Measurements from ENCODE around the gene POLD1.
"Not testable (repeated sequence)": the region's sequence is repeated elsewhere in the genome, so short reads cannot be mapped to it uniquely, and the experiment has no call there.

Gene POLD1

DNA sequence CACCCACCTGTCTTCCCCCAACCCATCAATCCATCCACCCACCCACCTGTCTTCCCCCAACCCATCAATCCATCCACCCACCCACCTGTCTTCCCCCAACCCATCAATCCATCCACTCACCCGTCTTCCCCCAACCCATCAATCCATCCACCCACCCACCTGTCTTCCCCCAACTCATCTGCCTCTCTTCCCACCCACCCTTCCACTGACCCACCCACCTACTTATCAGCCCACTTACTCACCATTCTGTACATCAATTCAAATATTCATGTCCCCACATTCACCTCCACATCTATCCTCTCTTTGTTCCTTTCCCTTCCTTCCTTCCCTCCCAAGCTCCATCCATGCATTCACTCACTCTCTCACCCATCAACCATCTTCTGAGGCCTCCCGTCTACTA lies 55.0 kb downstream of the POLD1 start:
- DNase-seq = not testable (repeated sequence)

DNA sequence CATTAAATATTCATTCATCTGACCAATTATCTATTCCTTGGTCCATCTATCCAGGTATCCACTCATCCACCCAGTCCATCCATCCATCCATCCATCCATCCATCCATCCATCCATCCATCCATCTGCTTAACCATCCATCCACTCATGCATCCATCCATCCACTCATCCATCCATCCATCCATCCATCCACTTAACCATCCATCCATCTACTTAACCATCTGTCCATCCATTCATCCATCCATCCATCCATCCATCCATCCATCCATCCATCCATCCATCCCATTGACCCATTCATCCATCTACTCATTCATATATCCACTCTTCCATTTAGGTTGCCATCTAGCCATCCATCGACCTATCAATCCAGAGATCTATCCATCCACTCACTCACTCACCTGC lies 59.9 kb downstream of the POLD1 start:
- no peak for DNase-seq

GRCh38 chr19:50447053-50447452 lies 62.9 kb downstream of the POLD1 start:
- no peak for DNase-seq

DNA sequence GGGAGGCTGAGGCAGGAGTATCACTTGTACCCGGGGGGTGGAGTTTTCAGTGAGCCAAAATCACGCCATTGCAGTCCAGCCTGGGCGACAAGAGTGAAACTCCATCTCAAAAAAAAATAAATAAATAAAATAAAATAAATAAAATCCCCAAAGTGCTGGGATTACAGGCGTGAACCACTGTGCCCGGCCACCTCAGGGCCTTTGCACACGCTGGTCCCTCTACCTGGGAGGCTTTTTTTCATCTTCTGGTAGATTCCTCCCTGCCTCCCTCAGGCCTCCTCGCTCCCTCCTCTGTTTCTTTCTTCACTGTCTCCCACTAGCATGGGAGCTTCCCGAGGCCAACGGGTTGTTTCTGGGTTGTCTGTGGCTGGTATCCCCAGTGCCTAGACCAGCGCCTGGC lies 63.6 kb downstream of the POLD1 start:
- DNase-seq = no peak

- DNase-seq = no peak
Observed at GRCh38 chr19:50449236-50449899, 65.2 kb downstream of the POLD1 start.

- no peak for DNase-seq
Observed at GRCh38 chr19:50450369-50451222, 66.4 kb downstream of the POLD1 start.

- DNase-seq = no peak
Observed at GRCh38 chr19:50451223-50451534, 67.0 kb downstream of the POLD1 start.

- DNase-seq = no peak
Observed at GRCh38 chr19:50453243-50453642, 69.1 kb downstream of the POLD1 start.

DNA sequence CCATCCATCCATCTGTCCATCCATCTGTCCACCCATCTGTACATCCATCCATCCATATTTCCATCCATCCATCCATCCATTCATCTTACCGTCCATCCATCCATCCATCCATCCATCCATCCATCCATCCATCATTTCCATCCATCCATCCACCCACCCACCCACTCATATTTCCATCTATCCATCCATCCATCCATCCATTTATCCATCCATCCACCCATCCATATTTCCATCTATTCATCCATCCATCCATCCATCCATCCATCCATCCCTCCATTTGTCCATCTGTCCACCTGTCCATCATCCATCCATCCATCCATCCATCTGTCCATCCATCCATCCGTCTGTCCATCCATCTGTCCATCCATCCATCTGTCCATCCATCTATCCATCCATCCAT lies 71.8 kb downstream of the POLD1 start:
- DNase-seq = no peak

DNA sequence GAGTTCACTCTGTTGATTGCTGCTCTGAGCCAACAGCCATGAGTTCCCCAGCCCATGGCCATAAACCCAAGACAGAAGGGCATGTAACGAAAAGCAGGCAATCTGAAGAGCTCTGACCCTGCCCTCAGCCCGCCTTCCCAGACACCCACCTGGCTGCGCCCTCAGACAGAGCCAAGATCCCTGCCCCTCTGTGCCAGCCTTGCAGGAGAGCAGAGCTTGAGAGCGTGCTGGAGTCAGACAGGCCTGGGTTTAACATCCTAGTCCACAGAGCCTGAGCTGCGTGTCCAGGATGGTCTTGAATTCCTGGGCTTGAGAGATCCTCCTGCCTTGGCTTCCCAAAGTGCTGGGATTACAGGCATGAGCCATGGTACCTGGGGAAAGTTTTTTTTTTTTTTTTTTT lies 73.2 kb downstream of the POLD1 start:
- no peak for DNase-seq

GRCh38 chr19:50458396-50459066 lies 74.4 kb downstream of the POLD1 start:
- DNase-seq = no peak

DNA sequence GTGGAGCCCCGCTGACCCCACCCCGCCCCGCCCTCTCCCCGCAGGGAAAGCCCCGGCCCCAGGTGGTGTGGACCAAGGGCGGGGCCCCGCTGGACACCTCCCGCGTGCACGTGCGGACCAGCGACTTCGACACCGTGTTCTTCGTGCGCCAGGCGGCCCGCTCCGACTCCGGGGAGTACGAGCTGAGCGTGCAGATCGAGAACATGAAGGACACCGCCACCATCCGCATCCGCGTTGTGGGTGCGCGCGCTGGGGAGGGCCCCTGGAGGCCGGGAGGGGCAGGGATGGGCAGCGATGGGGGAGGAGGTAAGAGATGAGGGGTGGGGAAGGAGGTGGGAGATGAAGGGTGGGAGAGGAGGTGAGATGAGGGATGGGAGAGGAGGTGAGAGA lies 74.9 kb downstream of the POLD1 start:
- DNase-seq = no peak

- DNase-seq = no peak
Observed at GRCh38 chr19:50459638-50460037, 75.5 kb downstream of the POLD1 start.

GRCh38 chr19:50460161-50460765 lies 76.1 kb downstream of the POLD1 start:
- DNase-seq = no peak

GRCh38 chr19:50461066-50461875 lies 77.1 kb downstream of the POLD1 start:
- peak; percentile 74 for DNase-seq

GRCh38 chr19:50462970-50463369 lies 78.8 kb downstream of the POLD1 start:
- no peak for DNase-seq

DNA sequence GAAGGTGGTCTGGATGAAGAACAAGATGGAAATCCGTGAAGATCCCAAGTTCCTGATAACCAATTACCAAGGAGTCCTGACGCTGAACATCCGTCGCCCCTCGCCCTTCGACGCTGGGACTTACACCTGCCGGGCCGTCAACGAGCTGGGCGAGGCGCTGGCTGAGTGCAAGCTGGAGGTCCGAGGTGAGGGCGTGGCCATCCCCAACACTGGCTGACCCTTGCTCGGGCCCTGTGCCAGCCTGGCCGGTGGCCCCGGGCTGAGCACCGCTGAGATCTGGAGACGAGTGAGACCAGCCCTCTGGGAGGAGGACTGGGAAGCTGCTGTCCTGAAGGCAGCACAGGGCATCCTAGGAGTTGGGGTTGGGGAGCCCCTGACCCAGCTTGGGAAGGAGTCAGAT lies 80.2 kb downstream of the POLD1 start:
- DNase-seq = no peak

DNA sequence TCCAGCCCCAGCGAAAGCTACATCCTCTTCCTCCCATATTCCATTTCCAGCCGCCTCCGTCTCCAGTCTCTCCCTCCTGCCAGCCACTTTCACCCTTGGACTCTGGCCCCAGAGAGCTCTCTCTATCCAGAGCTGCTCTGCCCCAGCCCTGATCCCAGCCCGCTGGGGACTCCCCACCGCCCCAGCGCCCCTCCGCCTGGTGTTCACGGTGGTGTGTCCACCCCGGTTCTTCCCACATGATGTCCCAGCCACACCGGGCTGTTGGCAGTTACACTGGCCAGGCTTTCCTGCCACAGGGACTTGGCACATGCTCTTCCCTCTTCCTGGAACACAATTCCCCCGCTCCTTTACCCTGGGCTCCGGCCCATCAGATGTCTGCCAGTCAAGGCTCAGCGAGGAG lies 80.9 kb downstream of the POLD1 start:
- DNase-seq = no peak

GRCh38 chr19:50465986-50466705 lies 82.0 kb downstream of the POLD1 start:
- no peak for DNase-seq

DNA sequence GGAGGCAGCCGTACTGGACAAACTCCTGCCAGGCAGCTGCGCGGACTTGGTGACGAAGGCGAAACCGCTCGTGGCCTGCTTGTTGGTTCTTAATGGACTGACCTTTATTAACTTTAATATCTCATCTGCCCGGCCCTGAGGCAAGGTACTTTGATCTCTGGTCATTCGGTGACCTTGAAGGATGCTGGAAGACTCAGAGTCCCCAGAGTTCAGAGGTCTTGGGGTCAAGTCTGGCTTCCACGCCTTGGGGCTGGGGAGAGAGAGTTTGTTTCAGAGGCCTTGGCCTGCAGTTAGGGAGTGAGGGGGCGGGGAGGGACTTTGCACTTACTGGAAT lies 82.5 kb downstream of the POLD1 start:
- no peak for DNase-seq

DNA sequence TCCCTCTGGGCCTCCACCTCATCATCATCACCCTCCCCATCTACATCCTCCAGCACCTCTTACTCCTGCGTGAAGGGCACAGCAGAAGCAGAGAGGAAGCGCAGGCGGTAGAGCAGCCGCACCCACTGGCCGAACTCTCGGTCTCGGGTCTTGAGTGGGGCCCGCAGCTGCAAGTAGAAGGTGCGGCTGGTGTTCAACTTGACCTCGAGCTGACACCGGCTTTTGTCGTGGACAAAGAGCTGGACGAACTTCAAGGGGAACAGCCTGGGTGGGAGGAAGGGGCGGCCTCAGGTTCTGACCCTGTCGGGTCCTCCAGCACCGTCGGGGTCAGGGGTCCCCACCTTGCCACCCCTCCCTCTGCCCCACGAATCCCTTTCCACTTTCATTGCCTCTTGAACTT lies 83.4 kb downstream of the POLD1 start:
- DNase-seq = no peak
